Gastroesophageal sphincter (tissue), 3 donors: ENCODE measurements around the gene ACSM5.

Experiments
- CTCF ChIP-seq, 4 experiments: fragments of 200-600 bp in 2 of 4; fragments of 450-650 bp in 2 of 4; sonication (generic) in 1 of 4; IDR thresholded peaks; one replicate each; pipeline ENCODE4 v1.5.1; 2017 to 2019; ENCODE audit warnings: antibody characterized with exemption in 4 of 4, mild to moderate bottlenecking in 2 of 4, moderate library complexity in 2 of 4
- EP300 ChIP-seq: sonication (generic); formaldehyde crosslinking; IDR thresholded peaks from one replicate; pipeline ENCODE4 v1.6.1; 2017; ENCODE audit warnings: antibody characterized with exemption, mild to moderate bottlenecking
- POLR2AphosphoS5 ChIP-seq: sonication (generic); formaldehyde crosslinking; IDR thresholded peaks from one replicate; pipeline ENCODE4 v1.6.1; 2017; ENCODE audit warnings: antibody characterized with exemption

- TF ChIP-seq CTCF (IDR thresholded peaks at IDR 0.05) (no peak), POLR2AphosphoS5 (no peak), EP300 (no peak)
Observed at GRCh38 chr16:20484726-20485125, 75.4 kb downstream of the ACSM5 start.
